NCI-H1092 treated with DMSO at 0.1 percent for 48 hours (cell line): Measurements from ENCODE around the gene TTLL11.

Experiments used
- DNase-seq: peaks from one replicate; lab custom pipeline; 2025; lab: John Stamatoyannopoulos, UW

Gene TTLL11

DNA sequence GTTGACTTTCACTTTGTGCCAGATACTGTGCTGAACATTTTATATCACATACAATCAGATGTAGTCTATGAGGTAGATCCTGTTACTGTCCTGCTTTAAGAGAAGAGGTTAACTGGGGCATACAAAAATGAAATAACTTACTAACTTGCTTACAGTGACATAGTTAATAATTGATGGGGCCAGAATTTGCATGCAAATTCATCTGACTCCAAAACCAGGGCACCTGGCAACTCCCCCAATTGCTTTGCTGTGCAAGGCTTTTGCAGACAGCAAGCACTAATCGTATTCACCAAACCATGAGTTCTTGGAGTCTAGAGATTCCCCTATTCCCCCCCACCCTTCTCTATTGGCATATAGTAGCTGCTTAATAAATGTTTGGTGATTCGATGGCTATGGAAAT is 155.9 kb downstream of the TTLL11 start:
- no peak for DNase-seq

DNA sequence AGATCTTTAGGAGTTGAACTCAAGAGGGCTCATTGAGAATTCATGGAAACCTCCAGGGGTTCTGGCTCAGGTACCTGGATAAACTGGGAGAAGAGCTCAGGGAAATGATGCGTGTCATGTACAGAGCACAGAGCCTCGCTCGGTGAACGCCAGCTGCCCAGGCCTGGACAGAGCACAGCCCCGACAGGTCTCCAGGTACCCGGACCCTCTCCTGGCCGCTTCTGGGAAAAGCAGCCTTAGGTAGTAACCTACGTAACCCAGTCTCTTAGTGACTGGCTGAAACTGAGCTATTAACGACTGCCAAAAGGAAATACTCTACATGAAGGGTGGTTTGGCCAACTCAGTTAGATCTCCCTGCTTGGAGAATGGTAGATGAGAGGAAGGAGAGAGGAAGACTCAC is 157.4 kb downstream of the TTLL11 start:
- DNase-seq = no peak

DNA sequence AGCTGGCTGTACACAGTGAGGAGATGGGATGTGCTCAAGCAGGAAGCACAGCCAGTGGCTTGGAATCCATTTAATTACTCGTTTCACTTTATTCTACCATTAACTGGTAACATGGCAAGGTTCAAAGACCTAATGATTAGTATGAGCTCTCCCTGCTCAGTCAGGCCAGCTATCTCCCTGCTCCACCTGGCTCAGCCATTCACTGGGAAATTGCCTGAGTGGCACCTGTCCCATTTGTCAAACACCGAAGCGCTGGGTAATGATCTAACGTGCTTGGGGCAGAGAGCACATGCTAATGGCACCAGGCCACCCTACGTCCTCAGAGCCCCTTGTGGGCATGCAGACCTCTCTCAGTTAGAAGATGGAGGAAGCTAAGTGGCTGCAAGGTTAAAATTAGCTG is 162.2 kb downstream of the TTLL11 start:
- no peak for DNase-seq

DNA sequence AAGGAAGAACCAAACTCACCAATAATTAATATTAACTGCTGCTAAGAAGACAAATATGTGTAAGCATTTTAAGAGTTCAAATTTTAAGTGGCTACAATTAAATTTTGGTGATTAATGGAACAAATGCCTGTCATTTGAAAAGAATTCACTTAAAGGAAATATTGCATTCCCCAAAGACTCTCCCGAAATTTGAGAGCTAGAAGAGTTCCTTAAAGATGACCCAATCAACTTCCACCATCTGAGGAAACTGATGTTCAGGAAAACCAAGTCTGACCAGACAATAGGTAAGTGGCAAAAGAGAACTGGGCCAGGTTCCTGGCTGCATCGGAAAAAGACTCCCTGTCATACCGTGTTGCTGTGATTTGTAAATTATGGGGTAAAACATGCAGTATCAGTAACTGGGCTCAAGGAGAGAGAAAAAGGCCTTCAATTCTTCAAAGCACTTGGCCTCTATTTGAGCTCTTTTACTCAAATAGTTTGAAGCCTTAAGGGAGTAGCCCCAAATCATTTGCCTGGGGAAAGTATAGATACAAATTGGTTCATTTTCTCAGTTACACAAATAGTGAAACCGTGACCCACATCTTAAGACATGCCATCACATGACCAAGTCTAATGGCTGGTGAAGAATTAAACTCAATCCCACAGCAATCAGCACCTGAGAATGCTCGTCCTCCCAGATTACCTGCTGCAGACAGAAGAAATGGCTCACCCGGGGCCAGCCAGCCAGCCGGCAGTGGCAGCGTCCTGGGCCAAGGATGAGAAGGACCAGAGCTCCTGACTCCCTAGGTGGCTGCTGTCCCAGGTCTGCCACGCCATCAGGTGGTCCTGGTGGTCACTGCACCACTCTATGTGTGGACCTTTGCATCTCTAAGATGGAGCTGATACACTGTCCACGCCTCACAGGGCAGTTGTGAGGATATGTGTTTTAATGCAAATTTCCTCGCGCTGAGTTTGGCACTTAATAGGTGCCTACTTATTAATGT is 162.9 kb downstream of the TTLL11 start:
- DNase-seq = no peak

DNA sequence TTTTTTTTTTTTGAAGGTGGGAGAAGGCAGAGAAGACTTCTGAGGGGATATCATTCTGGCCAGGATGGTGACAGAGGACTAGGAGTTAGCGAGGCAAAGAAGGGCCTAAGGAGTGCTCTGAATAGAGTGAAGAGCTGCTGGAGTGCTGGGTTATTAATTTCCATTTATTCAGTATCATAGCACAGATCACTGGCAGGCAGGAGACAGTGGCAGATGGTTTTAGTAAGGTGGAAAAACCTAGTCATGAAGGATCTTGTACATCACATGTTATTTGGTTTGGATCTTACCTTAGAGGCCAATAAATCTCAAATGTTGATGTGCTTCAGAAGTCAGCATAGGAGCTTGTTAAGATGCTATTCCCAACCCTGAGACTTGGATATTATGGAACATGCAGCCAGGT is 165.5 kb downstream of the TTLL11 start:
- DNase-seq = no peak

DNA sequence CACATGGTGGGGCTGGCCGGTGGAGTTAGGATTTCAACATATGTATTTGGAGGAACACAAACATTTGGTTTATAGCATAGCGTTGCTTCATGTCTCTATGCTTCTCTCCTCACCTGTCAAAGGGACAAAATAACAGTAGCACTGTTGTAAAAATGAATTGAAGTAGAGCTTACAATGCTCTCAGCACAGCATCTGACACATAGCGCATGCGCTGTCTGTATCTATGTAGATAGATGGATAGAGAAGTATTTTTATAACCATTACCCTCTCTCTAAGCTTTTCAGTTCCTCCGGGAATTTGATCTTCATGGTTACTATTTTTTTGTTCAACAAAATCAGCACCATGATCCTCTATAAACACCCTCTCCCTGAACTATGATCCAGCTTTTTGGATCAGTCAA is 166.0 kb downstream of the TTLL11 start:
- DNase-seq = no peak

DNA sequence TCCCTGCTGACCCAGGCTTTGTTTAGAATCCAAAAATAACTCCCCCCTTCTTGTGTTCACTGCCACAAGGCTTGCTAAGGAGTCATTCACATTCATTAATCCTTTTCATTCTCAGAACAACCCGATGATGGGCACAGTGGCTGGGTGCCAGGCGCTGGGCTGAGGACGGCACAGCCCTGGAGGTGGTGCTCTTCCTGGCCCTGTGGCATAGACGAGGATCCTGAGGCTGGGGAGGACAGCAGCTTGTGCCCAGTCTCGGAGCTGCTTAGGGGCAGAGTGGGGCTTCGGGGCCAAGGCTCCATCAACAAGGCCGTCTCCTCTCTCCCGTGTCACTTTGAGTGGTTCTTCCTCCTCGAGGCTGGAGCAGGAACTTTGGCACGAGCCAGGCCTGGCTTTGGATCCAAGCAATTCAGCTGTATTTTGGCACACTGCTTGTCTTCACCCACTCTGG is 166.7 kb downstream of the TTLL11 start:
- DNase-seq = peak; percentile 11

DNA sequence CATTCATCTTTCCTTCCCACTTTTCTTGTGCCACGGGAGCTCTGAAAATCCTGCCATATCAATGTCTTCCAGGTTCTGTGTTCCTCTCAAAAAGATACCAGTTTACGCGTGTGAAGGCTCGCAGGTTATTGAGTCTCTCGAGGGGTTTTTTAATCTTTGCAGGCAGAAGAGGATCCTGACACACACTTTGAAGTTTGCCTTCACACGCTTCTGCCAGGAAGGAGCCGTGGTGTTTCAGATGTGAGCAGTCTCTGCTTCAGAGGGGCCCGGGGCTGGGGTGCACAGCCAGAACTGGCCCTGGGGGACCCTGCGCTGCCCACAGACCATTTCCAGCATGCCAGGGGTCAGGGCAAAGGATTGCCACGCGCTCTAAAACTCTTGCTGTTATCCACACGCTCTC is 167.2 kb downstream of the TTLL11 start:
- DNase-seq = no peak

DNA sequence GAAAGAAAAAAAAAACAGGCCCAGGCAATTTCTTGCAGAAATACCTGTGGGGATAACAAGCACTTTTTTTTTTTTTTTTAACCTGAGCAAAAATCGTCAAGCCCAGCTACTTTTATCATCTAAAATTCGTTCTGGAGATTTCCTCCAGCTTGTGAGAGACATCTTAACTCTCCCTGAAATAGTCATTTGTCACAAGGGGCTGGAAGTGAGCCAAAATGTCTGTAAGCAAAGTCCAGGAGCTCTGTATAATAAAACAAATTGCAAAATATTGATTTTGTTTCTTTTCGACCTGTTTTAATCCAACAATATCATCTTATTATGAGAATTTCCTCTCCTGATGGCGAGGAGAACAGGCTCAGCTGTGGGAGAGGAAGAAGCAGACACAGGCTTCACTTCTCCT is 168.4 kb downstream of the TTLL11 start:
- no peak for DNase-seq

DNA sequence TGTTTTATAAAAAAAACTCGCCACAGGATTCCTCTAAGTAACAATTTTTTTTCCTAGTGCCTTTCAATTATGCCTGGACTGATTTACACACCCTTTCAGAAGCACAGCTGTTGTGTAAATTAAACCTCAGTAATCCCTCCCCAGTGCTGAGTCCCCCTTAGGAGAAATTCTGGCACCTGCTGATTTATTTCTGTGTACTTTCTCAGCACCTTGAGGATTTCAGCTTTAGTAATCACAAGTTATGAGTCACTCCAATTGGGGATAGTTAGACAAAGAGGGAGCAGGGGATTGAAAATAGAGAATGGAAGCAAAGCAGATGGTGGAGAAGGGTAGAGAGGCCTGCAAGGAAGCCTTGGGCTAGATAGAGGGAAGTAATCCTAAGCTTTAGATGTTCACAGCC is 171.7 kb downstream of the TTLL11 start:
- no peak for DNase-seq

DNA sequence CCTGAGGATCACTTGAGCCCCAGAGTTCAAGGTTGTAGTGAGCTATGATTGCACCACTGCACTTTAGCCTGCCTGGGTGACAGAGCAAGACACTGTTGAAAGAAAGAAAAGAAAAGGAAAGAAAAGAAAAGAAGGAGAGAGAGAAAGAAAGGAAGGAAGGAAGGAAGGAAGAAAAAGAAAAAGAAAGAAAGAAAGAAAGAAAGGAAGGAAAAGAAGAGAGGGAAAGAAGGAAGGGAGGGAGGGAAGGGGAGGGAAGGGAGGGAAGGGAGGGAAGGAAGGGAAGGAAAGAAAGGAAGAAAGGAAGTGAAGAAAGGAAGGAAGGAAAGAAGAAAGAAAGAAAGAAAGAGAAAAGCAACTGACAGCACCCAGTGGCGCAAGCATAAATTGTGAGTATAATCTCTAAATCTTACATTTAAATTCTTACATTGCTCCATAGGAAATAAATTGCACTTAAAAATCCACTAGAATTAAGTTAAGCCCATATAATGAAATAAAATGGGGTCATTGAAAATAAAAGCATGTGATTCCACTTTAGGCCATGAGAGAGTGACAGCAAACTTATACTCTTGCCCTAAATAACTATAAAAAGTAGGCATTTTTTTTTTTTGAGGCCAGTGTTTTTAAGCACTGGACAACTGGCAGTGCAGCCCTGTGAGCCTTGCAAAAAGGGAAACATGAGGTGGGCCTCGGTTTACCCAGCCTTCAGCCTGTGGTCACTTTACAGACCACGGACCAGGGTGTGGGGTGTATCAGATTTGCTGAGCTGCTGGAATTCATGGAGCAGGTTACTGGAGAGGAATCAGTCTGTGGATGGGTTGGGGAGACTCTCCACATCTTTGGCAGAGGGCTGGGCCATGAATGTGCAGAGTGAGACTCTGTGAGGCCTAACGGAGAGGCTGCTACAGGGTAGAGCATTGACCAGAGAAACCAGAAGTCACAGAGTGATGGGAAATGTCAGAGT is 175.5 kb downstream of the TTLL11 start:
- no peak for DNase-seq

DNA sequence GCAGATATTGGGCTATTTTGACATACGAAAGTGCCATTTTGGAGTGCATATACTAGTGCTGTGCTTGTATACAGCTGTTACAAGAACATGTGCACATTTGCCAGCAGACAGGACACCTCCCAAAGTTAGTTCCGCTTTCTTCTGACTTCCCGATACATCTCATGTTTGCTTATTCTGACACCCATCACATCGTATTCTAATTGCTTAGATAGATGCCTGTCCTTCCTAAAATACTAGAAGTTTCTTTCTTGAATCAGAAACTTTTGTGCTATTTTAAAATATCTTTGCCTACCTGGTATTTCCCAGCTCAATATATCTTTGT is 177.8 kb downstream of the TTLL11 start:
- DNase-seq = no peak

DNA sequence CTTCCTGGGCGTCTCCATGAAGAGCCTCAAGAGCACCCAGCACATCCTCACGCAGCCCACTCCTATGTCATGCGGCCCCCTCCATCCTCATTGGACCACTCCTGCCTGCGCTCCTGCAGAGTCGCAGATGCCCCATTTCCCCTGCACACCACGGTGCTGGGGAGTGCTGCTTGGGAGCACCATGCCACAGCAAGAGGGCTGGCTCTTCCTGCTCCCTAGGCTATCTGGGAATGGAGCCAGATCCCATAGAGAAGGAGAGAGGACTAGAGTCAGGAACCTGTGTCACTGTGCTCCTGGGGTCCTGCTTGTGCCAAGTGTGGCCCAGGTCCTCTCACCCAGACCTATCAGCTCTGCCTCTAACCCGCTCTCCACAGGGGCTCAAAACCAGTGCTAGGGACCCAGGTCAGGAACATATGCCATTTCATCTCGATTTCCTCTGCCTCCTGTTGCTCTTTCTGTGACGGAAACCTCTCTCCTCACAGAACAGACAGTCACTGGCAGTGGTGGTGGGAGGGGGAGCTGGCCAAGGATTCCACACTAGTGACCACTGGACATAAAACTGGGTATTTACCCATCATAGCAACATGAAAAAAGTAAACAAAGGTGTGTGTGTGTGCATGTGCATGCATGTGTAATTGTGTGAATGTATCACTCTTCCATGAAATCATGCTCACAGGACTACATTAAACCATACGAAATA is 178.4 kb downstream of the TTLL11 start:
- DNase-seq = no peak

DNA sequence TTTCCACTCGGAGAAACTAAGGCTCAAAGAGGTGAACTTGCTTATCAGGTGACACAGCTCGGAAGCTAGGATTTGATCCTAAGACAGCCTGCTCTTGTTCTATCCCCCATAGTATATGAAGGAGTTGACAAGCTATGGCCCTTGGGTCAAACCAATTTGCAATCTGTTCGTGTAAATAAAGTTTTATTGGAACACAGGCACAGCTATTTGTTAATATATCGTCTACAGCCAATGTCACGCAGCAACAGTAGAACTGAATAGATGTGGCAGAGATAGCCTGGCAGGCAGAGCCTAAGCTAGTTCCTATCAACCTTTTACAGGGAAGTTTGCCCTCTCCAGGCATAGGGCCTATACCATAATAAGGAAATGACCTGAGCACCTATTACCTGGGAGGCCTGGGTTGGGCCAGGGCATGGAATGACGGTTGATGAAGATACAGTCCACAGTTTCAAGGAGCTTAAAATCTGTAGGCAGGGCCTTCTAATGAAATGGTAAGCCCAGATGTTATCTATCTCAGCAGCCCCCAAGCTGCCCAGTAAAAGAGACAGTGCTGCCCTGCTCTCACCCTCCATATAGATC is 179.0 kb downstream of the TTLL11 start:
- no peak for DNase-seq

DNA sequence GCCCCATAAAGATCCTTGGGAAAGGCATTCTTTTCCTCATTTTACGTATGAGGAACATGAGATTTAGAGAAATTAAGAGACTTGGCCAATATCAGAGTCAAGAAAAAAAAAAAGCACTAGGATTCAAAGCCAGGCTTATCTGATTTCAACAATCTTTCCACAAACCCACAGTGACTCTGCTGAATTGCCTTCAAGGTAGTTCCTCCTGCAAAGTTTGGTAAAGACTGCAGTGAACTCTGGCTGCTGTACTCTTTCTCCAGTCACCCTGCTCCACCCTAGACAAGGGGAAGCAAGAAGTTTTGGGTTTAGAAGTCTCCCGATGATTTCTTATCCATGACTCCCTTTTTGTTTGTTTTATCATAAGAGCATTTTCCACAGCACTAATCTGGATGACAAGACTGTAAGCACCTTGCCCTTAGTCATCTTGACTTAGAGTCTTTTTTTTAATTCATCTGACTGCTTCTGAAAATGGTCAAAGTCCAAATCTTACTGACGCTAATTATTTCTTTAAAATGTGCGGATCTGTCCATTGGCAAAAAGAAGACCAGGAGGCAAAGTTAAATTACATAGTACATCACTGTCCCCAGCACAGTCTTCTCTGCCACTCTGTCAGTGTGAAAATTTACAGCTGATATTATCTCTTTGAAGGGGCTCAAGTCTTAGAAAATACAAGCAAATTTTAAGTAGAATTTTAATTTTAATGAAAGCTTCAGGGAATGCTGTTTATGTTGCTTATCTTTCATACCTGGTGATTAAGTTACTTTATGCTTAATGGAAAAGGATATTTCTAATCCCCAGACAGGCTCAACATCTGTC is 180.1 kb downstream of the TTLL11 start:
- DNase-seq = no peak

DNA sequence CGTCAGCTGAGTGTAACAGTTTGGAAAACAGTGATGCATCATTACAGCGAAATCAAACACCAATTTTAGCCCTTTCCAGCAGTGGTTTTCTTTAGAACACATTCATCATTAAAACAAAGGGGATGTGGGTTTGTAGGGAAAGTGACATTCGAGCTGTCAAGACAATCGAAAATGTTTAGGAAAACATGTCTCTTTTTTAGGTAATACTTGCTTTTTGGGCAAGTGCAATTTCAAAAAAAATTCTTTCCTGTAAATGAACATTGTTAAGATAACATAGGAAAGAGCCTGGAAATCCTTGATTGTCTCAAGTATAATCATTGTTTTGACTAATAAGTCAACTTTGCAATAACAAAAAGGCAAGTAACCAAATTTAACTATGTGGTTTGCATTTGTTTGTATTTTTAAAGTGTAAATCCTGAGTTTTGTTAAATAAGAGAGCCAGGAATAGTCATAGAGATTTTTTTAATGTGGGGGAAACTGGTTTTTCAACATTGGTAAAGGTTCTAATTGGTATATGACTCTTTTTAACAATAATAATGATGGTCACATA is 182.5 kb downstream of the TTLL11 start:
- DNase-seq = no peak

DNA sequence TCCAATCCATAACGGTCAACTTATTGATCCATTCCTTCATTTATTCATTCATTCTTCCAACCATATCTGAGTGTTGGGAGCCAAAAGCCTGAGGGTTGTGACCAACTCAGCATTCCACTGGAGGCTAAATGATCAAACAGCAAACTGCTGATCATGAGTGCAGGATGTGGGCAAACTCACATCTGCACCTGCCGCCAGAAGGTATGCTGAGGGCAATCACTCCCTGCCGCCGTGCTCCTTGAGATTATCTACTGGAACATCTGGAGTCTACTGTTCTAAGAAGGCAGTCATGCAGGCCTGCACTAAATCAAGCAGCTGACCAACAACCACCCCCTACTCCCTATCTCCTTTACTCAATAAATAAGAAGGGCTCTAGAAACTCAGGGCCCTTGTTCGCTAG is 184.0 kb downstream of the TTLL11 start:
- DNase-seq = no peak

DNA sequence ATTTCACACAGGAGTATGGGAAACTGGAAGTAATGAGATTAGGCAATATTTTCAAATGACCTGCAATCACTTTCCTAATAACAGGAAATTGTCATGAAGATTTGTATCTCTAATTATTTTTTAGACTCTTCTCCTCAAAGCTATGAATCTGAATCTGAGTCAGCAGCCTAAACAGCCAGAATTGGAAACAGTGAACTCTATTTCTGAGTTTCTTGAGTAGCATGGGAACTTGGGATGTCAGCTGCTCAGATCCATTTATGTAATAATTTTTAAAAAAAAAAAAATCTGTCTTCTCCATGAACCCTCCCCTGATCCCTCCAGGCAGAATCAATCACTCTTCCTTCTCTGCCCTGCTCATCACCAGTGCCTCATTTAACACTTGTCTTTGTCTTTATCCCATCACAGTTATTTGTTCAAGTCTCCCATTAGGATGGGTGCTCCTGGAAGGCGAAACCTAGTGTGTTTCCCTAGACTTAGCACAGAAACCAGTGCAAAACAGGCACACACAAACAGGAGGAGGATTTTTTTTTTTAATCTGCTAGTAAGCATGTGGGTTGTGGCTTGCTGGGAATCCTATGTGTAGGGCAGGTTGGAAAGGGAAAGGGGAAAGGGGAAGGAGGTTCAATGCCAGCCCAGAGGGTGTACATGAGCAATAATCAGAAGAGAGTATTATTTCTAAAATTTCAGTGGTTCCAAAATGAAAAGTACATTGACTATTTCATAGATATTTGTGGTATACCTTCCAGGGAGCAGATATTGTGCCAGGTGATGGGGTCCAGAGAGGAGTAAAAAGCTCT is 186.8 kb downstream of the TTLL11 start:
- DNase-seq = no peak

DNA sequence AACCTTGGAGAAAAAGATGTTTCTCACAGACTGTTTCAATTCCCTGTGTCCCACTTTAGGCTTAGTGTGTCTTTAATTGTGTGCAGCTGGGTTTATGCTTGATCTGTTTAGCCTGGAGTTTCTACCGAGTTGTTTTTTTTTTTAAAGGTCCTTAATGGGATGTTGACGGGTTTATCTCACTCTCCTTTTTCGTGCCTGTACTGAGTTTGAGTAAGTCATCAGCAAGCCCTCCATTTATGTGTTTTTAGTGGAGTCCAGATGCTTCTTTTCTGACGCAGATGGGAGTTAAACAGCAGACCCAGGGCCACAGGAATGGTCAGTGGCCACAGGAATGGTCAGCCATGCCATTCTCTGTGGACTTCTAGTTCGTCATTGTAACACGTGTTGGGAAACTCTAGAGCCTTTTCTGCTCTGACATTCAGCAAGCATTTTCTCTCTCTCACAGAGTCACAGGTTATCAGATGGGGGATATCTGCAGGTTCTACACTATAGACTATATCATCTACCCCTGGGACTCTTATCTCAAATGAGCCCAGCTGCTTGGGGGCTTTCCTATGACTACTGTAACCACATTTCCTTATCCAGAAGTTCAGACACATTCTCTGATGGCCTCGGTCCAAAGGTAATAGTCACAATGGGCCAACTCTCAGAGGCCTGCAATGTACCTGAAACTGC is 190.5 kb downstream of the TTLL11 start:
- no peak for DNase-seq
